Testis (tissue), 2 donors: Measurements from ENCODE around the gene ATRN.

ENCODE experiments used
- CTCF ChIP-seq, 3 experiments: fragments of 450-650 bp in 2 of 3; fragments of 200-600 bp in 1 of 3; sonication (generic) in 1 of 3; IDR thresholded peaks; one replicate each; pipeline ENCODE4 v1.5.1; 2016 to 2019; ENCODE audit warnings: antibody characterized with exemption in 3 of 3, mild to moderate bottlenecking in 2 of 3, moderate library complexity in 1 of 3
- POLR2A ChIP-seq: fragments of 450-650 bp; IDR thresholded peaks from one replicate; pipeline ENCODE4 v1.6.1; 2017; ENCODE audit warnings: antibody characterized with exemption, mild to moderate bottlenecking, moderate library complexity

- no peak for TF ChIP-seq CTCF (IDR thresholded peaks at IDR 0.05)
- TF ChIP-seq POLR2A, result no peak
Measured at GRCh38 chr20:3671986-3672546, 201.2 kb downstream of the ATRN start.
